Left lung (tissue), 10 donors: ENCODE results near the gene CDS1. TPM values are rescaled to one million over a fixed set of nuclear protein-coding genes. Genes with fewer than 3 reads are reported as not detected.

Experiments
- ATAC-seq: fragments of 200-7000 bp; cut with Tn5 transposase; one replicate; pipeline ENCODE4 v1.9.1; 2020; ENCODE audit warnings: moderate library complexity
- DNase-seq, 4 donors: peaks; one replicate each; pipeline ENCODE4 v3.0.0-alpha.2; 2013 to 2020
- H3K27ac ChIP-seq, 2 donors: fragments of 200-600 bp; sonication (generic) in 1 of 2; one replicate each; pipeline versions ENCODE4 v1.5.0 to v1.8.0; 2020 to 2021
- H3K27me3 ChIP-seq, 2 donors: fragments of 200-600 bp; sonication (generic) in 1 of 2; one replicate each; pipeline versions ENCODE4 v1.5.0 to v1.8.0; 2020 to 2021
- H3K36me3 ChIP-seq, 2 donors: fragments of 200-600 bp; sonication (generic) in 1 of 2; one replicate each; pipeline versions ENCODE4 v1.5.0 to v1.8.0; 2020 to 2021
- H3K4me1 ChIP-seq, 2 donors: fragments of 200-600 bp; one replicate each; pipeline ENCODE4 v1.8.0; 2021
- H3K4me3 ChIP-seq, 2 donors: fragments of 200-600 bp; sonication (generic) in 1 of 2; one replicate each; pipeline versions ENCODE4 v1.5.0 to v1.8.0; 2020 to 2021; ENCODE audit warnings: mild to moderate bottlenecking in 1 of 2
- H3K9me3 ChIP-seq, 2 donors: fragments of 200-600 bp; sonication (generic) in 1 of 2; one replicate each; pipeline versions ENCODE4 v1.5.0 to v1.8.0; 2020 to 2021
- CTCF ChIP-seq, 2 donors: fragments of 200-600 bp; sonication (generic) in 1 of 2; IDR thresholded peaks; one replicate each; pipeline versions ENCODE4 v1.5.0 to v1.8.0; 2021; ENCODE audit warnings: antibody characterized with exemption in 2 of 2
- intact Hi-C, 2 donors: fragments of 100-400 bp; cut with DNase I; formaldehyde crosslinking; loops; one replicate each; pipeline versions ENCODE4 v1.11.2 to v1.14.2; 2022
- polyA plus RNA-seq, 6 donors: library from polyadenylated mRNA; unstranded; fragments of 120-200 nt; gene quantifications; one replicate each; pipeline ENCODE4 v1.2.1, GENCODE V29; 2013; ENCODE audit not compliant: insufficient read length in 6 of 6
- total RNA-seq, 2 donors: library from RNA; stranded (reverse); fragmentation: NEBNext Ultra II Directional; extraction: Animal tissue kit (Norgen Biotek cat#: 25700); gene quantifications; one replicate each; pipeline ENCODE4 v1.2.1, GENCODE V29; 2021
- donor health status: DM: no; HTN: yes; CAD: no.
- donor health status: DM: no; HTN: no; CAD: no.

The CDS1 gene
- total and polyA plus RNA-seq, 8 donors: 10.3 to 25.7 (median 20.9) TPM

GRCh38 chr4:84673475-84674240 lies 90.7 kb downstream of the CDS1 start:
- no peak overlapping the region for H3K4me3 ChIP-seq
- no peak for TF ChIP-seq CTCF (IDR thresholded peaks at IDR 0.05)
- DNase-seq: no peak
- ATAC-seq: peak; percentile 69
- peak overlapping the region in 1 of 2 donors; percentile 2 for H3K27ac ChIP-seq
- intact Hi-C loops: no loop called here
- no peaks in the 10 kb centered on the region for H3K9me3 ChIP-seq
- H3K4me1 ChIP-seq: peaks cover 5 to 11% of the 10 kb centered on the region in 2 donors
- H3K36me3 ChIP-seq: peaks cover 7 to 96% of the 10 kb centered on the region in 2 donors
- no peaks in the 10 kb centered on the region for H3K27me3 ChIP-seq

GRCh38 chr4:84677093-84677492 lies 94.2 kb downstream of the CDS1 start:
- Histone ChIP-seq H3K4me1 (peaks cover 12 to 21% of the 10 kb centered on the region in 2 donors), H3K9me3 (no peaks in the 10 kb centered on the region), H3K4me3 (no peak overlapping the region), H3K27ac (no peak overlapping the region), H3K27me3 (no peaks in the 10 kb centered on the region), H3K36me3 (peaks cover 7 to 100% of the 10 kb centered on the region in 2 donors)
- no peak for TF ChIP-seq CTCF (IDR thresholded peaks at IDR 0.05)
- intact Hi-C loops: no loop called here
- no peak for DNase-seq
- no peak for ATAC-seq

- DNase-seq (no peak), ATAC-seq (no peak)
- Histone ChIP-seq H3K36me3 (peaks cover 7 to 100% of the 10 kb centered on the region in 2 donors), H3K4me3 (no peak overlapping the region), H3K4me1 (peaks cover 21 to 30% of the 10 kb centered on the region in 2 donors), H3K9me3 (no peaks in the 10 kb centered on the region), H3K27ac (no peak overlapping the region), H3K27me3 (no peaks in the 10 kb centered on the region)
- TF ChIP-seq CTCF (IDR thresholded peaks at IDR 0.05): no peak
- intact Hi-C loops: no loop called here
These were observed 95.1 kb downstream of the CDS1 start for GRCh38 chr4:84677995-84678394.

GRCh38 chr4:84678976-84679744 lies 96.2 kb downstream of the CDS1 start:
- DNase-seq (no peak), ATAC-seq (no peak)
- peaks cover 21 to 26% of the 10 kb centered on the region in 2 donors for H3K4me1 ChIP-seq
- intact Hi-C loops: no loop called here
- H3K36me3 ChIP-seq: peaks cover 7 to 100% of the 10 kb centered on the region in 2 donors
- no peaks in the 10 kb centered on the region for H3K27me3 ChIP-seq
- no peaks in the 10 kb centered on the region for H3K9me3 ChIP-seq
- H3K27ac ChIP-seq: no peak overlapping the region
- H3K4me3 ChIP-seq: no peak overlapping the region
- TF ChIP-seq CTCF (IDR thresholded peaks at IDR 0.05): no peak

- intact Hi-C loops: no loop called here
- ATAC-seq (no peak), DNase-seq (no peak)
- Histone ChIP-seq H3K27ac (no peak overlapping the region), H3K4me3 (no peak overlapping the region), H3K36me3 (peaks cover 7 to 100% of the 10 kb centered on the region in 2 donors), H3K9me3 (no peaks in the 10 kb centered on the region), H3K27me3 (no peaks in the 10 kb centered on the region), H3K4me1 (peaks cover 21 to 26% of the 10 kb centered on the region in 2 donors)
- TF ChIP-seq CTCF (IDR thresholded peaks at IDR 0.05): no peak
These were observed 98.0 kb downstream of the CDS1 start for GRCh38 chr4:84680956-84681355.
